ENCODE data around the gene TRAIP.

TRAIP gene

GRCh38 chr3:49802719-49803464 is 53.5 kb downstream of the TRAIP start, which contains the start of gene INKA1:
INKA1 (plus strand) TSS chr3:49803261; CDS start chr3:49803393, 132 bp downstream.
- Histone ChIP-seq H3K4me3 (ENCODE audit: low read depth, low read length) (peak within 1 kb of the TSS; percentile 76), H3K4me1 (ENCODE audit: control insufficient read depth, insufficient read depth, low read length, unreplicated experiment) (peaks cover 48% of the 10 kb centered on the region), H3K36me3 (ENCODE audit: insufficient read depth, low read length) (no peaks in the 10 kb centered on the region), H3K27ac (ENCODE audit: low read depth, low read length) (no peak within 1 kb of the TSS), H2AFZ (ENCODE audit: low read length, unreplicated experiment) (peak within 1 kb of the TSS; percentile 96), H3K79me2 (ENCODE audit: control insufficient read depth, insufficient read depth, low read length, unreplicated experiment) (no peaks in the 10 kb centered on the region), H3K27me3 (ENCODE audit: insufficient read depth, low read length) (peaks cover 4% of the 10 kb centered on the region; the same call in 1 of the 2 replicates)

- H3K27me3 ChIP-seq (ENCODE audit: insufficient read depth, low read length): peaks cover 4% of the 10 kb centered on the region; the same call in 1 of the 2 replicates
- H3K4me3 ChIP-seq (ENCODE audit: low read depth, low read length): no peak overlapping the region
- H2AFZ ChIP-seq (ENCODE audit: low read length, unreplicated experiment): no peak overlapping the region
- H3K36me3 ChIP-seq (ENCODE audit: insufficient read depth, low read length): no peaks in the 10 kb centered on the region
- no peaks in the 10 kb centered on the region for H3K79me2 ChIP-seq (ENCODE audit: control insufficient read depth, insufficient read depth, low read length, unreplicated experiment)
- no peak overlapping the region for H3K27ac ChIP-seq (ENCODE audit: low read depth, low read length)
- peaks cover 38% of the 10 kb centered on the region for H3K4me1 ChIP-seq (ENCODE audit: control insufficient read depth, insufficient read depth, low read length, unreplicated experiment)
Measured at GRCh38 chr3:49801160-49801559, 55.2 kb downstream of the TRAIP start.

- Histone ChIP-seq H3K27ac (ENCODE audit: low read depth, low read length) (peak within 1 kb of the TSS; percentile 54), H2AFZ (ENCODE audit: low read length, unreplicated experiment) (peak within 1 kb of the TSS; percentile 43), H3K27me3 (ENCODE audit: insufficient read depth, low read length) (peaks cover 4% of the 10 kb centered on the region; the same call in 1 of the 2 replicates), H3K4me3 (ENCODE audit: low read depth, low read length) (no peak within 1 kb of the TSS), H3K36me3 (ENCODE audit: insufficient read depth, low read length) (no peaks in the 10 kb centered on the region), H3K79me2 (ENCODE audit: control insufficient read depth, insufficient read depth, low read length, unreplicated experiment) (no peaks in the 10 kb centered on the region), H3K4me1 (ENCODE audit: control insufficient read depth, insufficient read depth, low read length, unreplicated experiment) (peaks cover 25% of the 10 kb centered on the region)
Measured at GRCh38 chr3:49799761-49800160, 56.6 kb downstream of the TRAIP start, which contains the start of gene CDHR4. CDHR4 (minus strand) TSS chr3:49799873; CDS start chr3:49799812, 61 bp downstream.

GRCh38 chr3:49799105-49799504 is 57.3 kb downstream of the TRAIP start:
- H3K27ac ChIP-seq (ENCODE audit: low read depth, low read length): peak overlapping the region; percentile 54
- H3K4me3 ChIP-seq (ENCODE audit: low read depth, low read length): no peak overlapping the region
- no peak overlapping the region for H2AFZ ChIP-seq (ENCODE audit: low read length, unreplicated experiment)
- H3K79me2 ChIP-seq (ENCODE audit: control insufficient read depth, insufficient read depth, low read length, unreplicated experiment): no peaks in the 10 kb centered on the region
- peaks cover 4% of the 10 kb centered on the region; the same call in 1 of the 2 replicates for H3K27me3 ChIP-seq (ENCODE audit: insufficient read depth, low read length)
- no peaks in the 10 kb centered on the region for H3K36me3 ChIP-seq (ENCODE audit: insufficient read depth, low read length)
- peaks cover 18% of the 10 kb centered on the region for H3K4me1 ChIP-seq (ENCODE audit: control insufficient read depth, insufficient read depth, low read length, unreplicated experiment)

- Histone ChIP-seq H3K36me3 (ENCODE audit: insufficient read depth, low read length) (no peaks in the 10 kb centered on the region), H3K4me1 (ENCODE audit: control insufficient read depth, insufficient read depth, low read length, unreplicated experiment) (peaks cover 13% of the 10 kb centered on the region), H3K27me3 (ENCODE audit: insufficient read depth, low read length) (no peaks in the 10 kb centered on the region)
Measured at GRCh38 chr3:49794926-49795905, 61.1 kb downstream of the TRAIP start.

GRCh38 chr3:49794431-49794830 is 61.9 kb downstream of the TRAIP start:
- H3K4me3 ChIP-seq (ENCODE audit: low read depth, low read length): no peak overlapping the region
- no peak overlapping the region for H2AFZ ChIP-seq (ENCODE audit: low read length, unreplicated experiment)
- H3K79me2 ChIP-seq (ENCODE audit: control insufficient read depth, insufficient read depth, low read length, unreplicated experiment): no peaks in the 10 kb centered on the region
- H3K4me1 ChIP-seq (ENCODE audit: control insufficient read depth, insufficient read depth, low read length, unreplicated experiment): peaks cover 6% of the 10 kb centered on the region
- no peaks in the 10 kb centered on the region for H3K27me3 ChIP-seq (ENCODE audit: insufficient read depth, low read length)
- no peaks in the 10 kb centered on the region for H3K36me3 ChIP-seq (ENCODE audit: insufficient read depth, low read length)
- no peak overlapping the region for H3K27ac ChIP-seq (ENCODE audit: low read depth, low read length)

More at GRCh38 chr3:49794926-49795905, 61.1 kb downstream of the TRAIP start:
- Histone ChIP-seq H3K79me2 (ENCODE audit: control insufficient read depth, insufficient read depth, low read length, unreplicated experiment) (no peaks in the 10 kb centered on the region), H2AFZ (ENCODE audit: low read length, unreplicated experiment) (no peak overlapping the region), H3K4me3 (ENCODE audit: low read depth, low read length) (no peak overlapping the region), H3K27ac (ENCODE audit: low read depth, low read length) (no peak overlapping the region)

GRCh38 chr3:49793486-49794085 is 62.8 kb downstream of the TRAIP start:
- no peaks in the 10 kb centered on the region for H3K79me2 ChIP-seq (ENCODE audit: control insufficient read depth, insufficient read depth, low read length, unreplicated experiment)
- no peaks in the 10 kb centered on the region for H3K36me3 ChIP-seq (ENCODE audit: insufficient read depth, low read length)
- H3K27ac ChIP-seq (ENCODE audit: low read depth, low read length): no peak overlapping the region
- no peak overlapping the region for H2AFZ ChIP-seq (ENCODE audit: low read length, unreplicated experiment)
- no peaks in the 10 kb centered on the region for H3K27me3 ChIP-seq (ENCODE audit: insufficient read depth, low read length)
- no peaks in the 10 kb centered on the region for H3K4me1 ChIP-seq (ENCODE audit: control insufficient read depth, insufficient read depth, low read length, unreplicated experiment)
- H3K4me3 ChIP-seq (ENCODE audit: low read depth, low read length): no peak overlapping the region

- no peaks in the 10 kb centered on the region for H3K27me3 ChIP-seq (ENCODE audit: insufficient read depth, low read length)
- H2AFZ ChIP-seq (ENCODE audit: low read length, unreplicated experiment): no peak overlapping the region
- no peaks in the 10 kb centered on the region for H3K36me3 ChIP-seq (ENCODE audit: insufficient read depth, low read length)
- H3K4me3 ChIP-seq (ENCODE audit: low read depth, low read length): no peak overlapping the region
- H3K4me1 ChIP-seq (ENCODE audit: control insufficient read depth, insufficient read depth, low read length, unreplicated experiment): no peaks in the 10 kb centered on the region
- H3K27ac ChIP-seq (ENCODE audit: low read depth, low read length): no peak overlapping the region
- H3K79me2 ChIP-seq (ENCODE audit: control insufficient read depth, insufficient read depth, low read length, unreplicated experiment): no peaks in the 10 kb centered on the region
Measured at GRCh38 chr3:49792371-49793150, 63.8 kb downstream of the TRAIP start.

- Histone ChIP-seq H3K4me3 (ENCODE audit: low read depth, low read length) (no peak overlapping the region), H3K36me3 (ENCODE audit: insufficient read depth, low read length) (no peaks in the 10 kb centered on the region), H3K27ac (ENCODE audit: low read depth, low read length) (no peak overlapping the region), H3K27me3 (ENCODE audit: insufficient read depth, low read length) (no peaks in the 10 kb centered on the region), H3K4me1 (ENCODE audit: control insufficient read depth, insufficient read depth, low read length, unreplicated experiment) (peaks cover 8% of the 10 kb centered on the region), H2AFZ (ENCODE audit: low read length, unreplicated experiment) (no peak overlapping the region), H3K79me2 (ENCODE audit: control insufficient read depth, insufficient read depth, low read length, unreplicated experiment) (no peaks in the 10 kb centered on the region)
Measured at GRCh38 chr3:49791571-49791970, 64.8 kb downstream of the TRAIP start.

Measured in ACC112 (cell line).